Measurements from ENCODE around the gene ZBTB42.

The ZBTB42 gene

GRCh38 chr14:104845834-104846441 is 45.0 kb downstream of the ZBTB42 start:
- no peak for DNase-seq

GRCh38 chr14:104852280-104852663 is 51.4 kb downstream of the ZBTB42 start:
- no peak for DNase-seq

Measured in hematopoietic multipotent progenitor cell treated with erythropoietin and hydrocortisone succinate and interleukin-3 and kit ligand, for 8 days (in vitro differentiated cells).